ENCODE data around the gene UNC5A.

Gene UNC5A

GRCh38 chr5:176802116-176802784 is 8.1 kb upstream of the UNC5A start:
- no peak for DNase-seq

- DNase-seq, result no peak
Measured at GRCh38 chr5:176803068-176803942, 7.1 kb upstream of the UNC5A start.

- no peak for DNase-seq
Measured at GRCh38 chr5:176803943-176804498, 6.3 kb upstream of the UNC5A start.

- DNase-seq, result no peak
Measured at GRCh38 chr5:176806137-176806536, 4.2 kb upstream of the UNC5A start.

GRCh38 chr5:176809544-176810080 is 747 bp upstream of the UNC5A start:
- no peak for DNase-seq

GRCh38 chr5:176810687-176811501 is 535 bp downstream of the UNC5A start:
- no peak for DNase-seq

GRCh38 chr5:176812269-176813259 is 2.2 kb downstream of the UNC5A start:
- no peak for DNase-seq

- no peak for DNase-seq
Measured at GRCh38 chr5:176813587-176814312, 3.4 kb downstream of the UNC5A start.

- no peak for DNase-seq
Measured at GRCh38 chr5:176814313-176814685, 3.9 kb downstream of the UNC5A start.

- no peak for DNase-seq
Measured at GRCh38 chr5:176814836-176815438, 4.6 kb downstream of the UNC5A start.

GRCh38 chr5:176816043-176816745 is 5.8 kb downstream of the UNC5A start:
- no peak for DNase-seq

- no peak for DNase-seq
Measured at GRCh38 chr5:176816791-176817347, 6.5 kb downstream of the UNC5A start.

- DNase-seq, result no peak
Measured at GRCh38 chr5:176817369-176817840, 7.0 kb downstream of the UNC5A start.

- DNase-seq, result no peak
Measured at GRCh38 chr5:176817841-176818377, 7.5 kb downstream of the UNC5A start.

- DNase-seq, result no peak
Measured at GRCh38 chr5:176818391-176819098, 8.2 kb downstream of the UNC5A start.

- DNase-seq, result no peak
Measured at GRCh38 chr5:176819476-176819875, 9.1 kb downstream of the UNC5A start.

- no peak for DNase-seq
Measured at GRCh38 chr5:176820937-176821336, 10.6 kb downstream of the UNC5A start.

- DNase-seq, result no peak
Measured at GRCh38 chr5:176821441-176821840, 11.1 kb downstream of the UNC5A start.

Measured in bone marrow (tissue), 2 donors.